Activated naive CD8-positive, alpha-beta T cell (primary cell): ENCODE results near the gene WBP4.

ENCODE experiments used
- H3K27ac Mint-ChIP-seq: one replicate; pipeline ENCODE4 v1.8.0; 2021; ENCODE audit warnings: mixed read lengths
- H3K27me3 Mint-ChIP-seq: one replicate; pipeline ENCODE4 v1.8.0; 2021; ENCODE audit warnings: mixed read lengths
- H3K36me3 Mint-ChIP-seq: one replicate; pipeline ENCODE4 v1.8.0; 2021; ENCODE audit warnings: mixed read lengths
- H3K4me1 Mint-ChIP-seq: one replicate; pipeline ENCODE4 v1.8.0; 2021; ENCODE audit warnings: low read depth, mixed read lengths
- H3K4me3 Mint-ChIP-seq: one replicate; pipeline ENCODE4 v1.8.0; 2021; ENCODE audit warnings: mild to moderate bottlenecking, mixed read lengths
- H3K9me3 Mint-ChIP-seq: one replicate; pipeline ENCODE4 v1.8.0; 2021; ENCODE audit warnings: low read depth, mixed read lengths

The WBP4 gene

GRCh38 chr13:41056826-41057711 is 4.2 kb upstream of the WBP4 start:
- no peaks in the 10 kb centered on the region for H3K27me3 Mint-ChIP-seq
- no peaks in the 10 kb centered on the region for H3K9me3 Mint-ChIP-seq
- peaks cover 57% of the 10 kb centered on the region for H3K4me1 Mint-ChIP-seq
- no peak overlapping the region for H3K27ac Mint-ChIP-seq
- no peak overlapping the region for H3K4me3 Mint-ChIP-seq
- peaks cover 4% of the 10 kb centered on the region for H3K36me3 Mint-ChIP-seq

DNA sequence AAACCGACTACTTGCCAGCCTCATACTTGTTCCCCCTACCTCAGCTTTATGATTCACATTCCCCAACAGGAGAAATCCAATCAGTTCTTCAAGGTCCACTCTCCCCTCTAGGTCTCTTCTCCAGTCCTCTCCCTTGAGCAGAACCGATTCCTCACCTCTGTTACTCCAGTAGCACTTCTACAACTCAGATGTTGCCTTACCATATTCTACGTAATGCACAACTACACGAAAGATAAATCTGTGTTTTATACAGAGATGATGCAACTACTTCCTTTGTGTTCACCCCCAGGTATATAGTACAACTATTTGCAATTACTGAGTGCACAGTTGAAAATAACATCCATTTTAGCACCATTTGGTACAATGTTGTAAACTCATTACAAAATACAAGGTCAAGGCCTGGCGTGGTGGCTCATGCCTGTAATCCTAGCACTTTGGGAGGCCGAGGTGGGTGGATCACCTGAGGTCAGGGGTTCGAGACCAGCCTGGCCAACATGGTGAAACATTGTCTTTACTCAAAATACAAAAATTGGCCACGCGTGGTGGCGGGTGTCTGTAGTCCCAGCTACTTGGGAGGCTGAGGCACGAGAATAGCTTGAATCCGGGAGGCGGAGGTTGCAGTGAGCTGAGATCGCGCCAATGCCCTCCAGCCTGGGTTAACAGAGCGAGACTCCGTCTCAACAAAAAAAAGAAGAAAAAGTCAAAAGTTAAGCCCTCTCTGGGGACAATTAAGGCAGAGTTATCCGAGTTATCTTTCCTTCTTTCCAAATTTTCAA is 2.8 kb upstream of the WBP4 start:
- Mint-ChIP-seq H3K9me3 (no peaks in the 10 kb centered on the region), H3K4me3 (peak overlapping the region; percentile 99), H3K4me1 (peaks cover 69% of the 10 kb centered on the region), H3K36me3 (peaks cover 4% of the 10 kb centered on the region), H3K27me3 (no peaks in the 10 kb centered on the region), H3K27ac (peak overlapping the region; percentile 99)

GRCh38 chr13:41059456-41060081 is 1.7 kb upstream of the WBP4 start:
- Mint-ChIP-seq H3K27ac (peak overlapping the region; percentile 99), H3K4me3 (peak overlapping the region; percentile 99), H3K27me3 (no peaks in the 10 kb centered on the region), H3K36me3 (peaks cover 7% of the 10 kb centered on the region), H3K4me1 (peaks cover 69% of the 10 kb centered on the region), H3K9me3 (no peaks in the 10 kb centered on the region)

- Mint-ChIP-seq H3K9me3 (no peaks in the 10 kb centered on the region), H3K36me3 (peaks cover 8% of the 10 kb centered on the region), H3K27ac (peak overlapping the region; percentile 99), H3K4me1 (peaks cover 67% of the 10 kb centered on the region), H3K4me3 (peak overlapping the region; percentile 99), H3K27me3 (no peaks in the 10 kb centered on the region)
Observed at GRCh38 chr13:41060082-41060723, 1.1 kb upstream of the WBP4 start.

- Mint-ChIP-seq H3K27ac (peak overlapping the region; percentile 99), H3K4me3 (peak overlapping the region; percentile 99), H3K9me3 (no peaks in the 10 kb centered on the region), H3K36me3 (peaks cover 8% of the 10 kb centered on the region), H3K4me1 (peaks cover 64% of the 10 kb centered on the region), H3K27me3 (no peaks in the 10 kb centered on the region)
Observed at GRCh38 chr13:41060724-41061074, 610 bp upstream of the WBP4 start.

DNA sequence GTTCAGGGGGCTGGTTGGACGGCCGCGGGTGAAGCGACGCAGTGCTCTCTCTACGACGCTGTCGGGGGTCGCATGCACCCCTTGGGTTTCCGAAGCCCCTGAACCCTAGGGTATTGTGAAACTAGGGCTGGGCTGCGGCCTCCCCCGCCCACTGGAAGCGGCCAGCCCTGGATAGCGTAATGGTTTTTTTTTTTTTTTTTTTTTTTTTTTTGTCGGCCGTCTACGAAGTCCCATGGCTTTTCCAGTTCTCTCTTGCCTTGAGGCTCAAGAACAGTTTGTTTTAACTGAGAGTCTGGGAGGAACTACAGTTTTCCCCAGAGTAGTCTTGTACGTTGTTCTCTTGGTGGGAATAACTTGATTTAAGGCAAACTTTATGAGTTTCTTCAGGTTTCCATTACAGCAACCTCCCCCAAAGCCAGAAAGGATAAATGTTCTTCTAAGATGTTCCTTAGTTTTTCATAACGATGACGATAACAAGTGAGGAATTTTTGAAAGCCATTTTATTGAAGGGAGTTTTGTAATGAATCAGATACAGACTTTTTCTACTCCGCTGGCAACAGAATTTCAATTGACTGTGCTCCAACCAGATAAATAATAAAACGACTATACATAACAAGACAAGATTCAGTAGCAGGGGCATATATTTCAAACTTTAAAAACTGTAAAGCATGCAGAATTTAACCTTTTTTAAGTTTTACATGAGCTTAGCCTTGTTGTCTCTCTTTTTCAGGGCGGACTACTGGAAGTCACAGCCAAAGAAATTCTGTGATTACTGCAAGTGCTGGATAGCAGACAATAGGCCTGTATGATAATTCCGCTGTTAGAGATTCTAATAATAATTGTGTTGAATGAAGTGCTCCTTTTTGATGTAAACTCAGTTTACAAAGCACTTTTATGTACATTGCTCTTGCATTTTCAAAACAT is 867 bp downstream of the WBP4 start:
- H3K36me3 Mint-ChIP-seq: peaks cover 10% of the 10 kb centered on the region

DNA sequence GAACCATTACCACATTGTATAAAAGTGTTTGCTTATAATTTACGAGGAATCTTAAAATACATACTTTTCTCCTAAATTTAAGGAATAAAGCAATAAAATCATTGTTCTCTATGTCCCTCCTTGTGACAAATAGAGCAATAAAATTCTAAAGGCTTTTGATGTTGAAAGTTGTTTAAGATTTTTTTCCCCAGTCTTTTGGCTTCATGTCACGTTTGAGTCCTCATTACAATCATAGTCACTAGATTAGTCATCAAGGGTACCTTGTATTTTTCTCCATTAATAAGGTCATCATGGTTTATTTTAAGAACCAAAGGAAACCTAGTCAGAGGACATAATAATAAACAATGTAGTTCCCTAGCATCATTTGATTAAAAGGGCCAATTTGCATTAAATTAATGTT is 3.2 kb downstream of the WBP4 start:
- no peaks in the 10 kb centered on the region for H3K9me3 Mint-ChIP-seq
- H3K4me1 Mint-ChIP-seq: peaks cover 34% of the 10 kb centered on the region
- H3K4me3 Mint-ChIP-seq: no peak overlapping the region
- no peaks in the 10 kb centered on the region for H3K27me3 Mint-ChIP-seq
- peak overlapping the region; percentile 61 for H3K27ac Mint-ChIP-seq
- H3K36me3 Mint-ChIP-seq: peaks cover 11% of the 10 kb centered on the region

More for the DNA sequence above, 867 bp downstream of the WBP4 start:
- Mint-ChIP-seq H3K27ac (peak overlapping the region; percentile 99), H3K4me1 (peaks cover 55% of the 10 kb centered on the region), H3K27me3 (no peaks in the 10 kb centered on the region), H3K4me3 (peak overlapping the region; percentile 99), H3K9me3 (no peaks in the 10 kb centered on the region)

DNA sequence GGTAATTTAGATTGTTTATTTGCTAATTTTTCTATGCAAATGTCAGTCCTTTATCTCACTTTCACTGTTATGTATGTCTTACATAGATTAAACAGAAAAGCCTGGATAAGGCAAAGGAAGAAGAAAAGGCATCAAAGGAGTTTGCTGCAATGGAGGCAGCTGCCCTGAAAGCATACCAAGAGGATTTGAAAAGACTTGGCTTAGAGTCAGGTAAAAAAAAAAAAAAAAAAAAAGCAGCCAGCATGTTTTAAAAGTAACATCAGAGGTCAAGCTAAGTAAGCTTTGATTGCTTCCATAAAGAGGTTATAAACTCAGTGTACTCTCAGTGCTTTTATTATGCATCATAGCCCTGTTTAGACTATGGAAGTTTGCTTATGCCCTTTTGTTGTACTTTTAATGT is 3.8 kb downstream of the WBP4 start:
- peaks cover 11% of the 10 kb centered on the region for H3K36me3 Mint-ChIP-seq
- H3K27me3 Mint-ChIP-seq: no peaks in the 10 kb centered on the region
- no peaks in the 10 kb centered on the region for H3K9me3 Mint-ChIP-seq
- no peak overlapping the region for H3K27ac Mint-ChIP-seq
- H3K4me3 Mint-ChIP-seq: no peak overlapping the region
- H3K4me1 Mint-ChIP-seq: peaks cover 31% of the 10 kb centered on the region

DNA sequence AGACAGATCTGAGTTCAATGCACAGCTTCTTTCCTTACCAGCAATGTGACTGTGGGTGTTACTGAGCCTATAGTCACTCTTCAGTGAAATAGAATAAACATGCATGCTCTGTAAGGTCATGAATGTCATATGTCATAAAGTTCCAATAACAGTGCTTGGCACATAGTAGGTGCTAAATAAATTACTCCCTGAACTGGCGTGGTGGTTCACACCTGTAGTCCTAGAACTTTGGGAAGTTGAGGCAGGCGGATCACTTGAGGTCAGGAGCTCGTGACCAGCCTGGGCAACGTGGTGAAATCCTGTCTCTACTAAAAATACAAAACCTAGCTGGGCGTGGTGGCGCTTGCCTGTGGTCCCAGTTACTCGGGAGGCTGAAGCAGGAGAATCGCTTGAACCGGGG is 13.2 kb downstream of the WBP4 start:
- H3K9me3 Mint-ChIP-seq: no peaks in the 10 kb centered on the region
- no peak overlapping the region for H3K27ac Mint-ChIP-seq
- H3K4me3 Mint-ChIP-seq: no peak overlapping the region
- no peaks in the 10 kb centered on the region for H3K4me1 Mint-ChIP-seq
- H3K27me3 Mint-ChIP-seq: no peaks in the 10 kb centered on the region
- peaks cover 18% of the 10 kb centered on the region for H3K36me3 Mint-ChIP-seq

GRCh38 chr13:41075034-41075433 is 13.7 kb downstream of the WBP4 start:
- Mint-ChIP-seq H3K9me3 (no peaks in the 10 kb centered on the region), H3K4me1 (no peaks in the 10 kb centered on the region), H3K27me3 (no peaks in the 10 kb centered on the region), H3K4me3 (no peak overlapping the region), H3K36me3 (peaks cover 18% of the 10 kb centered on the region), H3K27ac (no peak overlapping the region)

DNA sequence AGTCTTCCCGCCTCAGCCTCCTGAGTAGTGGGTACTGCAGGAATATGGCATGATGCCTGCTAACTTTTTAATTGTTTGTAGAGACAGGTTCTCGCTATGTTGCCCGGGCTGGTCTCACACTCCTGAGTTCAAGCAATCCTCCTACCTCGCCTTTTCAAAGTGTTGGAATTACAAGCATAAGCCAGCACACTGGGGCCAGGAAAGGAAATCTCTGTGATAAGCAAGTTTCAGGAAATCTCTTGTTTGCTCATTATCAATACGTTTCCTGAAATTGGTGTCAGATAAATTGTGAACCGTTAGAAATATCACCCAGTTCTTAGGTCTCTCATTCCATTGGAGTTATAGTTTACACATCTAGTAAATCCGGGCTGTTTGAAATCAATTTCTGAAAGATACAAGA is 14.2 kb downstream of the WBP4 start:
- H3K27me3 Mint-ChIP-seq: no peaks in the 10 kb centered on the region
- no peaks in the 10 kb centered on the region for H3K9me3 Mint-ChIP-seq
- H3K27ac Mint-ChIP-seq: no peak overlapping the region
- H3K36me3 Mint-ChIP-seq: peaks cover 14% of the 10 kb centered on the region
- H3K4me3 Mint-ChIP-seq: no peak overlapping the region
- H3K4me1 Mint-ChIP-seq: no peaks in the 10 kb centered on the region

DNA sequence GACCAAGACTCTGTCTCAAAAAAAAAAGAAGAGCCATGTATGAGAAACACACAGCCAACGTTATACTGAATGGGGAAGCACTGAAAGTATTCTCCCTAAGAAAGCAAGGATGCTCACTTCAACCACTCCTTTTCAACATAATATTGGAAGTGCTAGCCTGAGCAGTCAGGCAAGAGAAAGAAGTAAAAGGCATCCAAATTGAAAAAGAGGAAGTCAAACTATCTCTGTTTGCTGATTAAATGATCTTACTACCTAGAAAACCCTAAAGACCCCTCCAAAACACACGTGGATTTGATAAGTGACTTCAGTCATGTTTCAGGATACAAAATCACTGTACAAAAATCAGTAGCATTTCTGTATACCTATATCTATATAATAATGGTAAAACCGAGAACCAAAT is 16.2 kb downstream of the WBP4 start:
- Mint-ChIP-seq H3K4me3 (no peak overlapping the region), H3K36me3 (peaks cover 17% of the 10 kb centered on the region), H3K27ac (no peak overlapping the region), H3K4me1 (no peaks in the 10 kb centered on the region), H3K27me3 (no peaks in the 10 kb centered on the region), H3K9me3 (no peaks in the 10 kb centered on the region)

DNA sequence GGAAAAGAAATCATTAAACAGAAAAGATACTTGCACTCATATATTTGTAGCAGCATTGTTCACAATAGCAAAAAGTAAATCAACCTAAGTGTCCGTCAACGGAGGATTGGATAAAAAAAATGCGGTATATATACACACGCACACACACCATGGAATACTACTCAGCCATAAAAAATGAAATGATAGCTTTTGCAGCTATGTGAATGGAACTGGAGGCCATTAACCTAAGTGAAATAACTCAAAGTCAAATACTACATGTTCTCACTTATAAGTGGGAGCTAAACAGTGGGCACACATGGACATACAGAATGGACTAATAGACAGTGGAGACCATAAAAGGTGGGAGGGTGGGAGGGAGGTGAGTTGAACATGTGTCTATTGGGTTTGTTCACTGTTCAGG is 18.4 kb downstream of the WBP4 start:
- no peaks in the 10 kb centered on the region for H3K4me1 Mint-ChIP-seq

More for the DNA sequence above, 18.4 kb downstream of the WBP4 start:
- Mint-ChIP-seq H3K4me3 (no peak overlapping the region), H3K36me3 (peaks cover 22% of the 10 kb centered on the region), H3K27ac (no peak overlapping the region), H3K9me3 (no peaks in the 10 kb centered on the region), H3K27me3 (no peaks in the 10 kb centered on the region)
